Cardiac muscle cell (in vitro differentiated cells and primary cell): Measurements from ENCODE around the gene NCBP2. TPM values are rescaled to one million over a fixed set of nuclear protein-coding genes. Genes with fewer than 3 reads are reported as not detected.

Experiments
- DNase-seq, 2 donors: peaks; one replicate each; pipeline versions ENCODE4 v3.0.0 to v3.0.0-alpha.2; 2010 to 2017; ENCODE audit warnings: low read depth in 1 of 2, low spot score in 1 of 2
- H3K27ac ChIP-seq: fragments of 200-600 bp; sonication (generic); 2 replicates; pipeline ENCODE4 v1.5.1; 2016
- H3K27me3 ChIP-seq: fragments of 200-600 bp; sonication (generic); 2 replicates; pipeline ENCODE4 v1.6.0; 2016; ENCODE audit warnings: control low read depth
- H3K36me3 ChIP-seq: fragments of 200-600 bp; sonication (generic); 2 replicates; pipeline ENCODE4 v1.5.1; 2016; ENCODE audit warnings: control low read depth
- H3K4me1 ChIP-seq: fragments of 200-600 bp; sonication (generic); 2 replicates; pipeline ENCODE4 v1.8.1; 2017; ENCODE audit warnings: low read depth, mild to moderate bottlenecking, mixed run types
- H3K4me3 ChIP-seq: fragments of 200-600 bp; sonication (generic); 2 replicates; pipeline ENCODE4 v1.5.1; 2016; ENCODE audit warnings: mild to moderate bottlenecking
- H3K9me3 ChIP-seq: fragments of 200-600 bp; sonication (generic); 2 replicates; pipeline ENCODE4 v1.5.1; 2017; ENCODE audit warnings: low read depth, mild to moderate bottlenecking, control low read depth
- polyA plus RNA-seq: library from polyadenylated mRNA; unstranded; fragments of >200 nt; fragmentation: Nextera tagmentation; extraction: Ambion mirVana; gene quantifications from 2 replicates; pipeline ENCODE4 v1.2.1, GENCODE V29; 2016
- total RNA-seq: library from RNA; depleted of rRNA; stranded (reverse); fragments of >200 nt; gene quantifications from 2 replicates; pipeline ENCODE4 v1.2.3, GENCODE V29; 2016
- TF ChIP-seq, protein P1 (sequence below): IDR thresholded peaks from 2 replicates; pipeline ENCODE4 v1.5.1; 2012; ENCODE audit warnings: low read depth, mild to moderate bottlenecking, low read length

NCBP2 gene
- total and polyA plus RNA-seq, 2 experiments from 2014 or later = 52.9 to 98.9 TPM

DNA sequence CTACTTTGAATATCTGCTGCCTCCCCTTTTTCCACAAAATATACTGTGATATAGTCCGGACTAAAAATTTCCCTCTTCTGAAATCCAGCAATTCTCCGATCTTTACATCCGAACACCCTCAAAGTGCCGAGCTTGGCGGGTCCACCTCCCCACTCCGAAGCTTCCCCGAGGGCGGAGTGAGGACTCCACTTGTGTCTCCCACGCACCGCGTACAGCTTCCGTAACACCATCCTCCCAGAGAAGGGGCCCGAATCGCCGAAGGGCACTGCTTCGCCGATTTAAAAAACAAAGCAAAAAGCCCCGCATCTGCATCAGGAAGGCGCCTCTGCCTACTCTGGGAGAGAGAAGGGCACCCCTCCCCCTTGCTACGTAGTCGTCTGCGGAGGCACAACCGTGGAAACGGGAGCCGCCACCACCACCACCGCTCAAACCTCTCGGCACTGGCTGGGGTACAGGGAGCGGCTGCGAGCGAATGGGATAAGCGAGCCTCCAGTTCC is 551 bp downstream of the NCBP2 start:
- Histone ChIP-seq H3K9me3 (no peaks in the 10 kb centered on the region), H3K4me1 (peaks cover 14% of the 10 kb centered on the region), H3K36me3 (peaks cover 18% of the 10 kb centered on the region), H3K27ac (peak overlapping the region; percentile 93), H3K4me3 (peak overlapping the region; percentile 99), H3K27me3 (no peaks in the 10 kb centered on the region)
- TF ChIP-seq, protein P1, sequence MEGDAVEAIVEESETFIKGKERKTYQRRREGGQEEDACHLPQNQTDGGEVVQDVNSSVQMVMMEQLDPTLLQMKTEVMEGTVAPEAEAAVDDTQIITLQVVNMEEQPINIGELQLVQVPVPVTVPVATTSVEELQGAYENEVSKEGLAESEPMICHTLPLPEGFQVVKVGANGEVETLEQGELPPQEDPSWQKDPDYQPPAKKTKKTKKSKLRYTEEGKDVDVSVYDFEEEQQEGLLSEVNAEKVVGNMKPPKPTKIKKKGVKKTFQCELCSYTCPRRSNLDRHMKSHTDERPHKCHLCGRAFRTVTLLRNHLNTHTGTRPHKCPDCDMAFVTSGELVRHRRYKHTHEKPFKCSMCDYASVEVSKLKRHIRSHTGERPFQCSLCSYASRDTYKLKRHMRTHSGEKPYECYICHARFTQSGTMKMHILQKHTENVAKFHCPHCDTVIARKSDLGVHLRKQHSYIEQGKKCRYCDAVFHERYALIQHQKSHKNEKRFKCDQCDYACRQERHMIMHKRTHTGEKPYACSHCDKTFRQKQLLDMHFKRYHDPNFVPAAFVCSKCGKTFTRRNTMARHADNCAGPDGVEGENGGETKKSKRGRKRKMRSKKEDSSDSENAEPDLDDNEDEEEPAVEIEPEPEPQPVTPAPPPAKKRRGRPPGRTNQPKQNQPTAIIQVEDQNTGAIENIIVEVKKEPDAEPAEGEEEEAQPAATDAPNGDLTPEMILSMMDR = no peak
- DNase-seq = peak; percentile 69 to 78

DNA sequence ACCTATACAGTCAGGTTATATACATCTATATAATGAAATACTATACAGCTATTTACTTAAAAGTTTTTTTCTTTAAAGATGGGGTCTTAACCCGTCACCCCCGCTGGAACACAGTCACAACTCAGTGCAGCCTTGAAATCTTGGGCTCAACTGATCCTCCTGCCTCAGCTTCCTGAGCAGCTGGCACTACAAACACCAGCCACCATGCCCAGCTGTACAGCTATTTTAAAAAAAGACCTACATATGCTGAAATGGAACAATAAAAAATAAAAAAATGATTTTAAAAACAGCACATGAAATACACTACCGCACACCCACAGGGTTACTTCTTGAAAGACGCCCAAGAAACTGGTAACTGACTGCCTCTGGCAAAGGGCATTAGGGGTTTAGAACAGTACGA is 3.8 kb downstream of the NCBP2 start:
- Histone ChIP-seq H3K4me3 (no peak overlapping the region), H3K36me3 (peaks cover 36% of the 10 kb centered on the region), H3K9me3 (no peaks in the 10 kb centered on the region), H3K4me1 (peaks cover 10% of the 10 kb centered on the region), H3K27ac (no peak overlapping the region), H3K27me3 (no peaks in the 10 kb centered on the region)
- no peak for DNase-seq
- TF ChIP-seq, protein P1 = no peak

DNA sequence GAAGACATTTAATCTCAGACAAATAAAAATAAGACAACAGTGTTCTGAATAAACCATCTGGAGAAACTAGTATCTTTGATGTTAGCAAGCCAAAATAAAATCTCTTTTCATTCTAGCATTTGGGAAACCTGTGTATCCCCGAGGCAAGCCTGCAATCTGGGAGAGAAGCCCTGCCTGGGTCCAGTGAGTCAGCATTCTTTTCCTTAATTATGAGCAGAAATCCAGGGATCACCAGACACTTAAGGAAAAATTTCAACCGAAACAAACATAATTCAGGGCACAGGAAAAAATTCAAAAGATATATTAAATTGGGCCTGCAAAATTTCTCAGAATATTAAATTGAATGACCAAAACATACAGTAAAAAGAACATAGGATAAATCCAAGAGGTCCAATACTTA is 4.2 kb downstream of the NCBP2 start:
- H3K4me3 ChIP-seq = no peak overlapping the region
- H3K27me3 ChIP-seq = no peaks in the 10 kb centered on the region
- H3K4me1 ChIP-seq = peaks cover 7% of the 10 kb centered on the region
- no peaks in the 10 kb centered on the region for H3K9me3 ChIP-seq
- no peak overlapping the region for H3K27ac ChIP-seq
- H3K36me3 ChIP-seq = peaks cover 40% of the 10 kb centered on the region
- DNase-seq = no peak
- TF ChIP-seq, protein P1 = no peak

DNA sequence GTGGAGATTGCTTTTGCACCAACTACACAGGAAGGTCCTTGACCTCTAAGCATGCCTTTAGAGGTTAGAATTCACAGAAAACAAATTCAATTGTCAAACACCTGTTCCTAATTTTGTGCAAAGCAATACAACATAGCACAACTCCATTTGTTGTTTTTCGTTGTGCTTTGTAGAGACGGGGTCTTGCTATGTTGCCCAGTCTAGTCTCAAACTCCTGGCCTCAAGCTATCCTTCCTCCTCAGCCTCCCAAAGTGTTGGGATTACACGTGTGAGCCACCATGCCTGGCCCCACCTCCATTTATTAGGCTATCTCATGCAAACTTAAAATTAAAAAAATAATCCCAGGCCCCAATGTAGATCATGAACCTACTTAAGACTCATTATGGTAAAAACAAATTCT is 6.0 kb downstream of the NCBP2 start:
- Histone ChIP-seq H3K27me3 (no peaks in the 10 kb centered on the region), H3K4me3 (no peak overlapping the region), H3K27ac (no peak overlapping the region), H3K36me3 (peaks cover 52% of the 10 kb centered on the region), H3K9me3 (no peaks in the 10 kb centered on the region), H3K4me1 (peaks cover 7% of the 10 kb centered on the region)
- TF ChIP-seq, protein P1 = no peak
- no peak for DNase-seq

DNA sequence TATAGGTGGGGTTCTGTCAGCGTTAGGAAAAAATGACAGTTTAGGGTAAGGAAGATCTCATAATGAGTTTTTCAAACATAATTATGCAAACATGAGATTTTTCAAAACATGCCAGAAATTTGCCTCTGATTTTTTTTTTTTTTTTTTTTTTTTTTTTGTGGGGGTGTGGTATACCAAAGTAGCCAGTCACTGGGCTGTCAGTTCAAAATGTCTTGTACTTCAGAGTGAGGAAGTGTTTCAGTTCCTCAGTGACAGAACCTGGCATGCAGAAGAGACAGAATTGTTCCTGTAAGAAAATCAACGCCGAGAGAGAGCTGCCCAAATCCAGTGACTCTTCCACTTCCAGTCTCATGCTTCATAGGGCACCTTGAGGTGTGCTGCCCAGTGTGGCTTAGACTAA is 9.7 kb downstream of the NCBP2 start:
- H3K4me3 ChIP-seq = no peak overlapping the region
- peaks cover 56% of the 10 kb centered on the region for H3K36me3 ChIP-seq
- H3K9me3 ChIP-seq = no peaks in the 10 kb centered on the region
- TF ChIP-seq, protein P1 = no peak
- H3K4me1 ChIP-seq = no peaks in the 10 kb centered on the region
- H3K27ac ChIP-seq = no peak overlapping the region
- no peaks in the 10 kb centered on the region for H3K27me3 ChIP-seq
- no peak for DNase-seq
